LoVo (cell line): Measurements from ENCODE around the gene KCNK10.
"Not testable (repeated sequence)": the region's sequence is repeated elsewhere in the genome, so short reads cannot be mapped to it uniquely, and the experiment has no call there.

Experiments
- DNase-seq: peaks from one replicate; pipeline ENCODE4 v3.0.0-alpha.2; 2016; ENCODE audit warnings: low spot score

Gene KCNK10

DNA sequence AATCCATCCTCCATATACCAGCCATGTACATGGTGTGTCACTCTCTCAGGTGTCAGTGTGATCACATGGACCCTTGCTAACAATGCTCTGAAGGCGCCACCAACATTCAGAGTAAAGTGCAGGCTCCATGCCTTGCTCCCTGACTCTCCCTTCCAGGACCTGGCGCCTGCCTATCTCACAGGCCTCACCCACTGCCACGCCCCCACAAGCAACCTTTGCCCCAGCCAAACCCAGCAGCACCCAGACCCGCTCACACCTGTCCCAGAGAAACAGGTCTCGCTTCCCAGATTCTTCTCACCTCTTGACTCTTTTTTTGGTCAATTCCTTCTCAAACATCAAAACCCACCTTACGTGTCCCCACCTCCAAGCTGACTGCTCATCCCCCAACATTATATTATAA is 52.3 kb downstream of the KCNK10 start:
- DNase-seq, result peak; percentile 49

DNA sequence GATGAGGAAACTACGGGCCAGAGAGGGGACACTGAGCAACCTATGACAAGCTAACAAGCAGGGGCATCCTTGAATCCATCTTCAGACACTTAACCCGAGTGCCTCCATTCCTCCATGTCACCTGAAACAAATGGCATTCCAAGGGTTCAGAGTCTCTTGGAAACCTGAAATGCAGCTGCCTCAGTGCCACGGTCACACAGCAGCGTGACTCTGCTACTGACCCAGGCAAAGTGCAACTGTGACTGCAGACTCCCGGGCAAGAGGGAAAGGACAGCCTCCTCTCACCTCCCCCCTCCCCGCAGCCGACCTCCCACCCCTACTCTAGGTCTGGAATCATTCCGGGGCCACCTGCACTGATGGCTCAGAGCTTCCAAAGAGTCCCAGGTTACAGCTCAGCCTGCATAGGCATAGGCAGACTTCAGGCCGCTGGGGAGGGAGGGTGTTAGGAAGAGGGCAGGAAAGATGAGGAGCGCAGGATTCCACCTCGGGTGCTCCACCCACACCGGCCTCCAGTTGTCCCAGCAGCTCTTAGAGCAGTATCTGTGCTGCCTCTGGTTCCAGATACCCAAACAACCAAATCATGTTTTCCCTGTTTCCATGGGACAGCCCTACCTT is 53.2 kb downstream of the KCNK10 start:
- no peak for DNase-seq

- DNase-seq, result no peak
Measured at GRCh38 chr14:88266474-88266873, 56.6 kb downstream of the KCNK10 start.

DNA sequence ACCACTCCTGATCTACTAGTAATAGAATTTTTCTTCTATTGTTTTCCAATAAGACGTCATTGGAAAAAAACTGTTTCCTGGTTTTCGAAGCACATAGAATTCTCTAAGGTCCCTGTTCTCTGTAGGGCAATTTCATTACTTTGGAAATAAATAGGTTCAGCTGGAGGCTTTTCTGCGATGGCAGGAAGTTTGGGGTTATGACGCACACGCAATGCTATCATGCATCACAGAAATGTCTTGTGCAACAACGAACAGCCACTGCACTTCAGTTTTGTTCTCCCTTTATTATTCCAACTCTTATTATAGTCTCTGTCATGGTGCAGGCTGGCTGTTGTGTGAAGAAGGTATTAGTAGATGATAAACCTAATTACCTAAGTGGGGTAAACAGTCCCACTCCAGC is 59.0 kb downstream of the KCNK10 start:
- DNase-seq, result no peak

DNA sequence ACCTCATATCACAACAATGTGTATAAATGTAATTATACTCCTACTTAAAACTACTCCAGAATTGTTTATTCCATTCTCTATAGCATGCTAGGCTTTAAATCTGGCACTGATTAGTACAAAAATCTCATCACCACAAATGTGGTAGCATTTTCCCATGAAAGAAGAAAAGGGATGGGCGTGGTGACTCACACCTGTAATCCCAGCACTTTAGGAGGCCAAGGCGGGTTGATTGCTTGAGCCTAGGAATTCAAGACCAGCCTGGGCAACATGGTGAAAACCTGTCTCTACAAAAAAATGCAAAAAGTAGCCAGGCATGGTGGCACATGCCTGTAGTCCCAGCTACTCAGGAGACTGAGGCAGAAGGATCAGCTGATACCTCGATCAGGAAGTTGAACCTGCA is 61.8 kb downstream of the KCNK10 start:
- DNase-seq, result not testable (repeated sequence)

GRCh38 chr14:88258021-88258420 is 65.0 kb downstream of the KCNK10 start:
- DNase-seq, result no peak

- DNase-seq, result no peak
Measured at GRCh38 chr14:88256997-88257950, 65.8 kb downstream of the KCNK10 start.

GRCh38 chr14:88255798-88256197 is 67.3 kb downstream of the KCNK10 start:
- no peak for DNase-seq

GRCh38 chr14:88255196-88255595 is 67.9 kb downstream of the KCNK10 start:
- DNase-seq, result no peak

DNA sequence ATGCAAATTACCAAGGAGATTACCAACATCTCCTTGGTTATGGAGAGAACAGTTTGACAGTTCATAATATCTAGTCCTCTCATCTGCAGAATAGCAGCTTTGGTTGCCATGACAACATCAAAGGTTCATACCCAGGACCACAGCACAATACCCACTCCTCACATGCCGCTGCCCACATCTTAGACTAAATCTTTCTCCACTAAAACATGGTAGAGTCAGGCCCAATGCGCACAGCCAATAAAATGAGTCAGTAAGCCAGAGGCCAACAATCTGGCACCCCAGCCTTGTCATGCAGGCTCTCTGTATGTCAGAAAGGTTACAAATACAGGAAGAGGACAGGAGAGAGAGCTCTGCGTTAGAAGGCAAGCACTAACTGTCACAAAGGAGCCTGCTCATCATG is 70.6 kb downstream of the KCNK10 start:
- DNase-seq, result no peak

GRCh38 chr14:88251650-88252049 is 71.4 kb downstream of the KCNK10 start:
- no peak for DNase-seq

DNA sequence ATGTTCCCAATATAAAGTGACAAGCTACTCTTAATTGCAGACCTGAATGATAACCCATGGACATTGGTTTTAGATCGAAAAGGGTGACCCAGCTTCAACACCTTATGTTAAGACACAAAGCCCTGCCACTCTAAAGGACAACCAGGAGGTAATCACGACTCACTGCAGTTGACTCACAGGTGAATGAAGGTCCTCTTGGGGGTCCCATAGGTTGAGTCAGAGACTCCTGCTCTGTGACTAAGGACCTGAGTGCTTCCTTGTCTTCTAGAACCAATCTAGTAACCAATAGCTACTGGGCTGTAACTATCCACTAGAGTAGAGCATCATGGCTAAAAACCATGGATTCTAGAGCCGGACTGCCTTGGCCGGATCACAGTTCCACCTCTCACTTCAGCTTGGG is 73.8 kb downstream of the KCNK10 start:
- no peak for DNase-seq

GRCh38 chr14:88248606-88249005 is 74.5 kb downstream of the KCNK10 start:
- DNase-seq, result peak; percentile 20

DNA sequence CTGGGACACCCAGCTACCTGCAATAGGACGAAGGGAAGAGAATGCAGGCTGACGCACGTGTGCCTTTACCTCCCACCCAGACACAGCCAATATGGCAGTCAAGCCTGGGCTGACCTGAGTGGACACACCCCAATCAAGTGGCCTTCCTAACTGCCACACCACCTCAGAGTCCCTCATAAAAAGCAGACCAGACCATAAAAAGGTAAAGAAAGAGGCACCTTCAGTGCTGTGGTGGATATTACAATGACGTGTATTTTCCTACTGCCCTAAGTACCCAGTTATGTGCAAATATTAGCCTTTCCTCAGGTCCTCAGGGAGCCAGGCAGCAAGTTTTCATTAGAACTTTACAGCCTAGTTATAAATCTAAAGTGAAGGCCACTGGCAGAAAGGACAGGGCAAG is 75.8 kb downstream of the KCNK10 start:
- DNase-seq, result no peak

GRCh38 chr14:88245321-88245720 is 77.7 kb downstream of the KCNK10 start:
- DNase-seq, result no peak

GRCh38 chr14:88243946-88244345 is 79.1 kb downstream of the KCNK10 start:
- no peak for DNase-seq

GRCh38 chr14:88242446-88242845 is 80.6 kb downstream of the KCNK10 start:
- DNase-seq, result no peak

DNA sequence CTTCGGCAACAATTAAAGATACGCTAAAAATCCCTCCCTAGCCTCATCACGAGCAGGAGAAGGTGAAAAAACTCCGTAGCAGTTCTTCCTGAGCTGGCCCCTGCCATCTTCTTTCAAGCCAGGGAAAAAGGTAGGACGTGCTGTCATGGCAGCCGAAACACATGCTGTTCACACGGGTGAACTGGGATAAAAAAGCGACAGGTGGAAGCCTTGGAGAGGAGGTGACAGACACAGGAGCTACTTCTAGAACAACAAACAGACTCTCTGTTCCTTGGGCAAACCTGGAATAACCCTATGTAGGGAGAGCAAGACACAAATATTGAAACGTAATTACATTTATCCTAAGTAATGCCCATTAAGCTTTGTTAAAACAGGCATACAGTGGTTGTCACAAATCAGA is 81.3 kb downstream of the KCNK10 start:
- DNase-seq, result no peak

- no peak for DNase-seq
Measured at GRCh38 chr14:88234442-88234841, 88.6 kb downstream of the KCNK10 start.

DNA sequence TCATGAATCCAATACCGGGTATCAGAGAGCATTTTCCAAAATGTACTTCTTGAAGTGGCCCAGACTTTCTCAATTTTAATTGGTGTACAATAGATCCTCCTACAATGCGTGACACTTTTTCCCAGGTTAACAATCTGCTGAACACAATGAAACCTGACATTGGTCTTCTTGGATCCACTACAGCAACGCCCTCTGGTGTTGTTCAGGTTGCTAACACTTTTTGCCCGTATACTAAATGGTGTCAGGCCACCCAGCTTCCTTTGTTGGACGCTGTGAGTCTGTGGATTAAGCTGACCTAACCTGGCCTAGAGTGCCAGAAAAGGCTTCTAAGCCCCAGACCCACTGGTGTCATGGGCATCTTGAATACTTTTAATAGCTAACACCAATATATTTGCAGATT is 89.2 kb downstream of the KCNK10 start:
- DNase-seq, result no peak

DNA sequence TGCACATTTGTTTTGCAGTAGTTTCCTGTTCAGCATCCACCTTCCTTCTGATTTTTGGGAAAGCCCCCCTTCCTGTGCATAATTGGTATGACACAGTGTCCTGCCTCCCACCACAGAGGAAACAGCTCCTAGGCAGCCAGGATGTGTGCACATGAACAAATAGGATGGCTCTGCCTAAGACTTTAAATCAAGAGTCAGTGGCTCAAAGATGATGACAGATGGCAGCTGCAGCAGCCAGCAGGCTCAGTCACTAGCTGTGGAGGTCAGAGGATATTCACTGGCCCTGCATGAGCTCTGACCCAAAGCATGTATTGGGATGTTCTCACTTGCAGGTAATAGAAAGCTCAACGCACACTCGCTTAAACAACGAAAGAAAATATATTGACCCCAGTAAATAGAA is 90.3 kb downstream of the KCNK10 start:
- DNase-seq, result no peak

- DNase-seq, result no peak
Measured at GRCh38 chr14:88231603-88232002, 91.5 kb downstream of the KCNK10 start.

DNA sequence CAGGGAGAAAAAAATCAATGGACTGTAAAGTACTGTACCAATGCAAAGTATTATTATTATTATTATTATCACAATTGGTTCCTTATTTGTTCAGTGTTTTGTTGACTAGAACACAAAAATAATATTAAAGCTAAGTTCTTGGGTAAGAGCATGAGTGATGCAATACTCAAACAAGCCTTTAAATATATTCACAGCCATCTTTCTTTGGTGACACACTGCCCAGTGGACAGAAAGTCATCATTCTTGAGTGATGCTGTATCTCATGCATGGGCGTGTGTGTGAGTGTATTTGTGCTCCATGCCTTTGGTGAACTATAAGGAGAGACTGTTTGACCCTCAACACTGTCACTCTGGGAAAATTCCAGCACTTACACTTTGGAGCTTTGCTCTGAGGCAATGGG is 93.6 kb downstream of the KCNK10 start:
- DNase-seq, result no peak
